ENCODE data around the gene ALKBH2. TPM values are rescaled to one million over a fixed set of nuclear protein-coding genes. Genes with fewer than 3 reads are reported as not detected.

The ALKBH2 gene
- 14.7 TPM for total RNA-seq
- polyA plus RNA-seq (ENCODE audit: insufficient read depth, low read depth, low replicate concordance): 18.8 TPM
- long read RNA-seq, donor 1, transcript ALKBH2-202 (4 exons, 1,159 nt): major isoform, 5 of 12 reads
- long read RNA-seq, donor 1, transcript ALKBH2-201 (4 exons, 1,030 nt): major isoform, 5 of 12 reads
- long read RNA-seq, donor 1, partial matches to known transcripts: 0 of 12 reads
- long read RNA-seq, donor 1, other reads (novel, unspliced or antisense): 0 of 12 reads
- long read RNA-seq, donor 2, transcript ALKBH2-202 (4 exons, 1,159 nt): major isoform, 6 of 43 reads
- long read RNA-seq, donor 2, partial matches to known transcripts: 22 of 43 reads
- long read RNA-seq, donor 2, other reads (novel, unspliced or antisense): 10 of 43 reads
- long read RNA-seq, donor 3, transcript ALKBH2-202 (4 exons, 1,159 nt): major isoform, 5 of 134 reads
- long read RNA-seq, donor 3, partial matches to known transcripts: 117 of 134 reads
- long read RNA-seq, donor 3, other reads (novel, unspliced or antisense): 8 of 134 reads
- long read RNA-seq, donor 4, partial matches to known transcripts: 0 of 6 reads
- long read RNA-seq, donor 4, other reads (novel, unspliced or antisense): 0 of 6 reads
- long read RNA-seq, donor 5: 0 reads
- long read RNA-seq, donor 6, partial matches to known transcripts: 0 of 8 reads
- long read RNA-seq, donor 6, other reads (novel, unspliced or antisense): 0 of 8 reads
- long read RNA-seq, donor 7, partial matches to known transcripts: 3 of 12 reads
- long read RNA-seq, donor 7, other reads (novel, unspliced or antisense): 3 of 12 reads
- long read RNA-seq, donor 8, partial matches to known transcripts: 0 of 5 reads
- long read RNA-seq, donor 8, other reads (novel, unspliced or antisense): 0 of 5 reads
- long read RNA-seq, donor 9, partial matches to known transcripts: 0 of 4 reads
- long read RNA-seq, donor 9, other reads (novel, unspliced or antisense): 0 of 4 reads
- long read RNA-seq, donor 10, transcript ALKBH2-202 (4 exons, 1,159 nt): major isoform, 6 of 20 reads
- long read RNA-seq, donor 10, partial matches to known transcripts: 6 of 20 reads
- long read RNA-seq, donor 10, other reads (novel, unspliced or antisense): 0 of 20 reads

GRCh38 chr12:109093022-109093918, at the start of gene ALKBH2:
Gene ALKBH2 (minus strand): TSS chr12:109093472. CDS start chr12:109092786, 686 bp downstream.
- FAIRE-seq: no peak
- H3K9ac ChIP-seq (ENCODE audit: low read length in 3 of 3): peak within 1 kb of the TSS; percentile 60 to 92 (median 90)

GRCh38 chr12:109140560-109140959, 47.3 kb upstream of the ALKBH2 start:
- peaks cover 0 to 13% (median 5%) of the 10 kb centered on the region in 3 donors for H3K4me1 ChIP-seq (ENCODE audit: control insufficient read depth in 2 of 3, insufficient read depth in 2 of 3, low read depth in 1 of 3, low read length in 3 of 3)
- H3K4me3 ChIP-seq (ENCODE audit: low read length in 3 of 3): no peak overlapping the region
- H3K27me3 ChIP-seq (ENCODE audit: control insufficient read depth, insufficient read depth, low read length): no peaks in the 10 kb centered on the region
- H3K9me3 ChIP-seq (ENCODE audit: control insufficient read depth in 2 of 3, insufficient read depth in 1 of 3, low read length in 3 of 3): no peaks in the 10 kb centered on the region
- intact Hi-C loops (cut with DNase I): no loop called here
- H3K36me3 ChIP-seq (ENCODE audit: control insufficient read depth in 2 of 3, insufficient read depth in 3 of 3, low read length in 3 of 3): peaks cover 0 to 9% (median 0%) of the 10 kb centered on the region in 3 donors
- no peak for TF ChIP-seq CTCF (IDR thresholded peaks at IDR 0.05; ENCODE audit: borderline replicate concordance, extremely low read depth, insufficient read depth)
- peak overlapping the region in 1 of 2 donors; percentile 47 for H3K27ac ChIP-seq (ENCODE audit: low read depth in 2 of 2, low read length in 2 of 2)
- no peak overlapping the region for H3K9ac ChIP-seq (ENCODE audit: low read length in 3 of 3)
- FAIRE-seq: no peak
- DNase-seq: no peak

More at GRCh38 chr12:109093022-109093918, at the start of gene ALKBH2:
- DNase-seq: peak; percentile 95 to 98 (median 96)
- Histone ChIP-seq H3K27me3 (ENCODE audit: control insufficient read depth, insufficient read depth, low read length) (no peaks in the 10 kb centered on the region), H3K4me3 (ENCODE audit: low read length in 3 of 3) (peak within 1 kb of the TSS; percentile 72 to 94 (median 93)), H3K36me3 (ENCODE audit: control insufficient read depth in 2 of 3, insufficient read depth in 3 of 3, low read length in 3 of 3) (peaks cover 0 to 3% (median 2%) of the 10 kb centered on the region in 3 donors), H3K27ac (ENCODE audit: low read depth in 2 of 2, low read length in 2 of 2) (peak within 1 kb of the TSS; percentile 7 to 70), H3K9me3 (ENCODE audit: control insufficient read depth in 2 of 3, insufficient read depth in 1 of 3, low read length in 3 of 3) (no peaks in the 10 kb centered on the region), H3K4me1 (ENCODE audit: control insufficient read depth in 2 of 3, insufficient read depth in 2 of 3, low read depth in 1 of 3, low read length in 3 of 3) (peaks cover 4 to 14% (median 6%) of the 10 kb centered on the region in 3 donors)
- TF ChIP-seq CTCF (IDR thresholded peaks at IDR 0.05; ENCODE audit: borderline replicate concordance, extremely low read depth, insufficient read depth): peak; percentile 95
- intact Hi-C loops (cut with DNase I): no loop called here

- TF ChIP-seq CTCF (IDR thresholded peaks at IDR 0.05; ENCODE audit: borderline replicate concordance, extremely low read depth, insufficient read depth): no peak
These were observed 46.5 kb upstream of the ALKBH2 start for GRCh38 chr12:109139791-109140190.

More at GRCh38 chr12:109139791-109140190, 46.5 kb upstream of the ALKBH2 start:
- Histone ChIP-seq H3K27ac (ENCODE audit: low read depth in 2 of 2, low read length in 2 of 2) (peak overlapping the region in 1 of 2 donors; percentile 28), H3K4me1 (ENCODE audit: control insufficient read depth in 2 of 3, insufficient read depth in 2 of 3, low read depth in 1 of 3, low read length in 3 of 3) (peaks cover 0 to 13% (median 5%) of the 10 kb centered on the region in 3 donors), H3K27me3 (ENCODE audit: control insufficient read depth, insufficient read depth, low read length) (no peaks in the 10 kb centered on the region), H3K36me3 (ENCODE audit: control insufficient read depth in 2 of 3, insufficient read depth in 3 of 3, low read length in 3 of 3) (peaks cover 0 to 9% (median 0%) of the 10 kb centered on the region in 3 donors), H3K4me3 (ENCODE audit: low read length in 3 of 3) (no peak overlapping the region), H3K9ac (ENCODE audit: low read length in 3 of 3) (no peak overlapping the region), H3K9me3 (ENCODE audit: control insufficient read depth in 2 of 3, insufficient read depth in 1 of 3, low read length in 3 of 3) (no peaks in the 10 kb centered on the region)
- intact Hi-C loops (cut with DNase I): no loop called here
- FAIRE-seq (no peak), DNase-seq (no peak)

Measured in kidney (tissue), 22 donors.